ENCODE results near the gene MLEC.

MLEC gene

DNA sequence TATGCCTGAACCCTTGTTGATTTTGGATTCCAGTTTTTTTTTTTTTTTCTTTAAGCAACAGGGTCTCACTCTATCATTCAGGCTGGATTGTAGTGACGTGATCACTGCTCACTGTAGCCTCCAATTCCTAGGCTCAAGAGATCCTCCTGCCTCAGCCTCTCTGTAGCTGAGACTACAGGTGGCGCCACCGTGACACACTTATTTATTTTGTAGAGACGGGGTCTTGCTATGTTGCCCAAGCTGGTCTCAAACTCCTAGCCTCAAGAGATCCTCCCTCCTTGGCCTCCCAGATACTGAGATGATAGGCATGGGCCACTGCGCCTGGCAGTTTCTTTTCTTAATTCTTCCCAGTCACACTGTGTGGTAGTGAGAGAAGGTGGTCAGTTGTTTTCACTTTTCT lies 63.9 kb downstream of the MLEC start:
- DNase-seq = no peak

DNA sequence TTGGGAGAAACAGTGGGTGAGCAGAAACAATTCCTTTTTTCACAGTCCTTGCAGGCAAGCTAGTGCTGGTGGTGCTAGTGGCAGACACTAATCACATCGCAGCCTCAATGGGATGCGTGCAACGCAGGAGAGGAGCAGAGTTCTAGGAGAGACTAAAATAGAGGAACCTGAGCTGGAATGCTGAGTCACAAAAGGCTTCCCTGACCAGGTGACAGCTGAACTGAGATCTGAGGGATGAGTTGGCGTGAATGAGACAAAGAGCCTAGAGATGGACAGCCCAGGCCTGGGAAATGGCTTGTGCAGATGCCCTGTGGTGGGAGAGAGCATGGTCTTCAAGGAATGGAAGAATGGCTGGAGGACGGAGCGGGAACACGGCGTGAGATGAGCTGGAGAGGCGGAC lies 64.4 kb downstream of the MLEC start:
- no peak for DNase-seq
